Right lobe of liver (tissue), 6 donors: ENCODE measurements around the gene SEMA7A. TPM values are rescaled to one million over a fixed set of nuclear protein-coding genes. Genes with fewer than 3 reads are reported as not detected.

Source experiments
- ATAC-seq, 4 donors: fragments of 200-7000 bp; cut with Tn5 transposase; one replicate each; pipeline ENCODE4 v1.9.1; 2020; ENCODE audit warnings: mild to moderate bottlenecking in 4 of 4, moderate library complexity in 4 of 4
- DNase-seq, 3 donors: peaks; one replicate each; pipeline ENCODE4 v3.0.0-alpha.2; 2020
- H3K27ac ChIP-seq, 3 donors: fragments of 200-600 bp; one replicate each; pipeline ENCODE4 v1.8.0; 2022
- H3K27me3 ChIP-seq, 2 donors: fragments of 200-600 bp; one replicate each; pipeline ENCODE4 v1.8.0; 2022
- H3K36me3 ChIP-seq, 4 donors: fragments of 200-600 bp; sonication (generic) in 1 of 4; one replicate each; pipeline versions ENCODE4 v1.5.1 to v1.8.0; 2017 to 2022; ENCODE audit warnings: control low read depth in 1 of 4
- H3K4me1 ChIP-seq, 4 donors: fragments of 200-600 bp; sonication (generic) in 1 of 4; one replicate each; pipeline versions ENCODE4 v1.5.1 to v1.8.0; 2017 to 2022; ENCODE audit warnings: control low read depth in 1 of 4
- H3K4me3 ChIP-seq, 3 donors: fragments of 200-600 bp; one replicate each; pipeline ENCODE4 v1.8.0; 2022
- H3K9me3 ChIP-seq, 4 donors: fragments of 200-600 bp; sonication (generic) in 1 of 4; one replicate each; pipeline versions ENCODE4 v1.5.1 to v1.8.0; 2017 to 2022; ENCODE audit warnings: control low read depth in 1 of 4
- POLR2A ChIP-seq: fragments of 450-650 bp; IDR thresholded peaks from one replicate; pipeline ENCODE4 v1.6.1; 2017; ENCODE audit warnings: antibody characterized with exemption, mild to moderate bottlenecking
- WGBS: methylation state at CpG from one replicate; pipeline ENCODE4 v1.1.6; 2018; ENCODE audit warnings: low coverage, low lambda C conversion rate; ENCODE audit not compliant: insufficient coverage; ENCODE audit errors: missing lambda C conversion rate; 5-methylcytosine and 5-hydroxymethylcytosine counted together
- intact Hi-C, 2 donors: fragments of 100-400 bp; cut with DNase I; formaldehyde crosslinking; loops; one replicate each; pipeline versions ENCODE4 v1.11.2 to v1.14.1; 2022
- total RNA-seq, 6 experiments: library from RNA; depleted of rRNA in 2 of 6; stranded (reverse); fragments of >200 nt in 2 of 6; fragmentation: NEBNext Ultra II Directional in 3 of 6; extraction: Animal tissue kit (Norgen Biotek cat#: 25700) in 3 of 6; gene quantifications; one replicate each; pipeline versions ENCODE4 v1.1.0 to v1.2.4, GENCODE V29; 2016 to 2023
- TF ChIP-seq, protein P1 (sequence below), 4 donors: fragments of 200-600 bp in 3 of 4; fragments of 450-650 bp in 1 of 4; IDR thresholded peaks; one replicate each; pipeline versions ENCODE4 v1.5.1 to v1.8.0; 2016 to 2022; ENCODE audit warnings: antibody characterized with exemption in 4 of 4, mild to moderate bottlenecking in 2 of 4
- donor health status: DM: no; HTN: yes; CAD: no.
- donor health status: DM: no; HTN: no; CAD: no.
- donor health status: DM: no; HTN: no; CAD: no.
- donor health status: DM: no; HTN: yes; CAD: no.
- donor health status: DM: no; HTN: yes; CAD: no.

The SEMA7A gene
- total RNA-seq, 6 experiments from 2014 or later, result 0.42 to 2.4 (median 1.1) TPM

DNA sequence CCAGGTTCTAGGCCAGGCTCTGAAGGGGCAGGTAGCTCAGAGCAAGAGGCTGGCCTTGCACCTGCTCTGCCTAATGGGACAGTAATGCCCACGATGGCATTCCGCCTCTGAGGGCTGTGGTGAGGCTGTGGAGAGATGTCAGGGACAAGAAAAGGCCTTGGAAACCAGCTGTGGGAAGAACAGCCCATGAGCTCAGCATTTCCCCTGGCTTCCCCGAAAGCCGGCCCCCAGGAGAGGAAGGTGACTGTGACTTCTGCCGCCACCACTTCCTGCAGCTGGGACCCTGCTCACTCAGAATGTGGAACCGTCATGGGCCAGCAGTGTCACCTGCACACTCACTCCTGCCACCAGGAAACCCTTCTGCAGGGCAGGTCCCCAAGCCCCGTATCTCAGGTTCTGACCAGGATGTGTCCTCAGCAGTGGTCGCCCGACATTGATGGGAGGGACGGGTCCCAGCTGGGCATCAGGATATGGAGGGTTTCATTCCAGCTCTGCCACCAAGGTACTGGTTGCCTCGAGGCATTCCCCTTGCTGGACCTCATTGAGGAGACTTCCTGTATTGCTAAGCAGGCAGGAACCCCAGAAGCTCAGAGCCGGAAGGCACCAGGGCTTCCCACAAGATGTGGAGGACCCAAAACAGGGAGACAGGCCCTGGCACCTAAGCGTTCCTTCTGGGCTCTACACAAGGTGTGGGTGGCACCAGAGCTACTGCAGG is 30.7 kb downstream of the SEMA7A start:
- Histone ChIP-seq H3K4me3 (no peak overlapping the region), H3K36me3 (no peaks in the 10 kb centered on the region), H3K27me3 (no peaks in the 10 kb centered on the region), H3K27ac (no peak overlapping the region), H3K4me1 (no peaks in the 10 kb centered on the region), H3K9me3 (no peaks in the 10 kb centered on the region)
- TF ChIP-seq, protein P1, sequence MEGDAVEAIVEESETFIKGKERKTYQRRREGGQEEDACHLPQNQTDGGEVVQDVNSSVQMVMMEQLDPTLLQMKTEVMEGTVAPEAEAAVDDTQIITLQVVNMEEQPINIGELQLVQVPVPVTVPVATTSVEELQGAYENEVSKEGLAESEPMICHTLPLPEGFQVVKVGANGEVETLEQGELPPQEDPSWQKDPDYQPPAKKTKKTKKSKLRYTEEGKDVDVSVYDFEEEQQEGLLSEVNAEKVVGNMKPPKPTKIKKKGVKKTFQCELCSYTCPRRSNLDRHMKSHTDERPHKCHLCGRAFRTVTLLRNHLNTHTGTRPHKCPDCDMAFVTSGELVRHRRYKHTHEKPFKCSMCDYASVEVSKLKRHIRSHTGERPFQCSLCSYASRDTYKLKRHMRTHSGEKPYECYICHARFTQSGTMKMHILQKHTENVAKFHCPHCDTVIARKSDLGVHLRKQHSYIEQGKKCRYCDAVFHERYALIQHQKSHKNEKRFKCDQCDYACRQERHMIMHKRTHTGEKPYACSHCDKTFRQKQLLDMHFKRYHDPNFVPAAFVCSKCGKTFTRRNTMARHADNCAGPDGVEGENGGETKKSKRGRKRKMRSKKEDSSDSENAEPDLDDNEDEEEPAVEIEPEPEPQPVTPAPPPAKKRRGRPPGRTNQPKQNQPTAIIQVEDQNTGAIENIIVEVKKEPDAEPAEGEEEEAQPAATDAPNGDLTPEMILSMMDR (IDR thresholded peaks at IDR 0.05), result no peak
- no peak for TF ChIP-seq POLR2A
- intact Hi-C loops, result no loop called here
- DNase-seq, result peak in 1 of 3 donors; percentile 39
- peak; percentile 40 to 71 (median 52) for ATAC-seq
- WGBS, result 29% methylated on average over 6 of the region's 13 CpGs

DNA sequence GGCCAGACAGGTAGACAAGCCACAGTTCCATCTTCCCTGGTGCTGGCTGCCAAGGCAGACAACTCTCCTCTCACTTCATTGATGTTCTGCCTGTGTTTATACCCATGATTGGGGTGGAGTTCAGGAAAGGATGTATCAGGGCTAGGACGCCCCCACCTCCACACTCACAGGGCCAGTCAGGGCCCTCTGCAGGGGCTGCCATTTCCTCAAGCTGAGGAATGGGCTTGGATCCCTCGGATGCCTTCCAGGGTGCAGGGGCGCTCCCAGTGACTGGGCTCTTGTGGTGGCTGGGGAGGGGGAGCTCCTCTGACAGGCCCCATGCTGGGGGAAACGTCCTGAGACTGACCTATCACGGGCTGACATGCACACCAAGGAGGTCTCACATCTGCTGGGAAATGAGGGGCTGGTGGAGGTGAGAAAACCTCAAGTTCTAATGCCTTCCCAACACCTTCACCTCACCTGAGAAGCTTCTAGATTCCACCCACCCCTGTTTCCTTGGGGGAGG is 31.4 kb downstream of the SEMA7A start:
- H3K36me3 ChIP-seq, result no peaks in the 10 kb centered on the region
- H3K4me3 ChIP-seq, result no peak overlapping the region
- ATAC-seq (peak in 1 of 4 donors; percentile 9), DNase-seq (no peak)
- H3K27me3 ChIP-seq, result no peaks in the 10 kb centered on the region
- H3K9me3 ChIP-seq, result no peaks in the 10 kb centered on the region
- intact Hi-C loops, result no loop called here
- WGBS, result 20% methylated on average over 1 of the region's 5 CpGs
- no peaks in the 10 kb centered on the region for H3K4me1 ChIP-seq
- TF ChIP-seq POLR2A, result no peak
- TF ChIP-seq, protein P1 (IDR thresholded peaks at IDR 0.05), result no peak
- no peak overlapping the region for H3K27ac ChIP-seq

DNA sequence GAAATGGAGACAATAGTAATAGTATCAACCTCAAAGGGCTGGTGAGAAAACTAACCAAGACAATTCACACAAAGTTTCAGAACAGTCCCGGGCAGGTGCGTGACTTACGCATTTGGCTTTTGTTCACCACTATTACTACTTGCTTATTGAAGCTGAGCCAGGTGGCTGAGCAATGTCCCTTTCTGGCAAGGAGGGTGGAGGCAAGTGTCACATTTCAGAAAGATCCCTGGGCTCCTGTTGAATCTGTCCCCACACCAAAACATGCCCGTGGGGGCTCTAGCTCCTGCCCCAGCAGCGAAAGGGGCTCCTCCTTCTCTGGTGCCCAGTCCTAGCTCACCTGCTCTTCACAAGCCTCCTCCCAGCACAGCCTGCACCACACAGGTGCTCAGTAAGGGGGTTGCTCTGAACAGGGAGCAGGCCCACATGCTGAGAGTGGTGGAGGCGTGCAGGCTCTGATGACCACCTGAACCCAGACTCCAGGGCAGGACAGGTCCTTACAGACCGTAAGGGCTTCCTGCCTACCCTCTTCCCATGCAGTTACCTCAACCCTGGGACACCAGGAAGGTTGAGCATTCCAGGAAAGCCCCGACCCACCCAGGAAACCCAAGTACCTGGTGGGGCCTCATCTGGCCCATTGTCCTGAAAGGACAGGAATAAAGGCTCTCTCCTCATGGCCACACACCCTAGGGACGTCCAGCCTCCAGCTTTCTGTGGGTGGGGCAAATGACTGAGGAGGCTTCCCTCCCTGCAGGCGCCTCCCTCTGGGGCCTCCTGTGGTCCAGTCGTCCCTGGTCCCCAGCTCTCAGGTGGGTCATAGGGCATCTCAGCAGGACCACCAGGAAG is 32.6 kb downstream of the SEMA7A start:
- ATAC-seq (no peak), DNase-seq (no peak)
- WGBS, result 30% methylated on average over 2 of the region's 11 CpGs
- Histone ChIP-seq H3K4me3 (no peak overlapping the region), H3K36me3 (no peaks in the 10 kb centered on the region), H3K27me3 (no peaks in the 10 kb centered on the region), H3K4me1 (no peaks in the 10 kb centered on the region), H3K9me3 (no peaks in the 10 kb centered on the region), H3K27ac (no peak overlapping the region)
- intact Hi-C loops, result no loop called here
- TF ChIP-seq, protein P1 (IDR thresholded peaks at IDR 0.05), result no peak
- no peak for TF ChIP-seq POLR2A

DNA sequence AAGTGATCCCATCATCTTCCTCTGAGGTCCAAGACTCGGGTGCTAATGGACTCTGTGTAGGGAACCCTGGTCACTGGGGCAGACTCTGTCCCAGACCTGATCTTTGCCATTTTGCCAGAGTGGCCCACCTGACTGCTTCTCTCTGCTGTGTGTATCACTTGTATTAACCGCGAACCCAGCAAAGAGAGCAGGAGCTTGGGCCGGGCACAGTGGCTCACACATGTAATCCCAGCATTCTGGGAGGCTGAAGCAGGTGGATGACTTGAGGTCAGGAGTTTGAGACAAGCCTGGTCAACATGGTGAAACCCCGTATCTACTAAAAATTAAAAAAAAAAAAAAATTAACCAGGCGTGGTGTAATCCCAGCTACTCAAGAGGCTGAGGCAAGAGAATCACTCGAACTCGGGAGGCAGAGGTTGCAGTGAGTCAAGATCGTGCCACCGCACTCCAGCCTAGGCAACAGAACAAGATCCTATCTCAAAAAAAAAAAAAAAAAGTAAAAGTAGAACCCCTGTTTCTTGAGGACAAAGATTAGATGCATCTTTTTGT is 33.4 kb downstream of the SEMA7A start:
- intact Hi-C loops, result no loop called here
- Histone ChIP-seq H3K36me3 (no peaks in the 10 kb centered on the region), H3K4me1 (no peaks in the 10 kb centered on the region), H3K4me3 (no peak overlapping the region), H3K9me3 (no peaks in the 10 kb centered on the region), H3K27ac (no peak overlapping the region), H3K27me3 (no peaks in the 10 kb centered on the region)
- TF ChIP-seq, protein P1 (IDR thresholded peaks at IDR 0.05), result no peak
- no peak for TF ChIP-seq POLR2A
- no peak for ATAC-seq
- WGBS, result 53% methylated on average over 10 of the region's 10 CpGs
- no peak for DNase-seq
